HUES6 (cell line): ENCODE results near the gene ZIC3.

ENCODE experiments used
- H3K27ac ChIP-seq: 2 replicates; pipeline ENCODE4 v1.7.0; 2013; ENCODE audit warnings: low read depth, mild to moderate bottlenecking, low read length, inconsistent platforms
- H3K27me3 ChIP-seq: 2 replicates; pipeline ENCODE4 v1.6.1; 2013; ENCODE audit warnings: low read length; ENCODE audit not compliant: control insufficient read depth, insufficient read depth
- H3K36me3 ChIP-seq: 2 replicates; pipeline ENCODE4 v1.6.1; 2013; ENCODE audit warnings: low read length; ENCODE audit not compliant: control insufficient read depth, insufficient read depth
- H3K4me1 ChIP-seq: 2 replicates; pipeline ENCODE4 v1.6.1; 2013; ENCODE audit warnings: low read length; ENCODE audit not compliant: control insufficient read depth, insufficient read depth
- H3K4me3 ChIP-seq: 2 replicates; pipeline ENCODE4 v1.5.1; 2013; ENCODE audit warnings: low read depth, low read length
- H3K9ac ChIP-seq: one replicate; pipeline ENCODE4 v1.6.1; 2013; ENCODE audit warnings: mild to moderate bottlenecking, low read length
- H3K9me3 ChIP-seq: 2 replicates; pipeline ENCODE4 v1.6.1; 2013; ENCODE audit warnings: low read depth, low read length; ENCODE audit not compliant: control insufficient read depth, insufficient read depth

Gene ZIC3

GRCh38 chrX:137575596-137576255 lies 9.8 kb downstream of the ZIC3 start:
- H3K4me1 ChIP-seq, result peaks cover 52% of the 10 kb centered on the region
- H3K27ac ChIP-seq, result peak overlapping the region; percentile 92
- H3K4me3 ChIP-seq, result peak overlapping the region; percentile 95
- no peaks in the 10 kb centered on the region for H3K27me3 ChIP-seq
- H3K36me3 ChIP-seq, result peaks cover 25% of the 10 kb centered on the region
- peak overlapping the region; percentile 90 for H3K9ac ChIP-seq
- H3K9me3 ChIP-seq, result no peaks in the 10 kb centered on the region

GRCh38 chrX:137587151-137587550 lies 21.2 kb downstream of the ZIC3 start:
- Histone ChIP-seq H3K4me1 (peaks cover 55% of the 10 kb centered on the region), H3K9ac (no peak overlapping the region), H3K27ac (no peak overlapping the region), H3K36me3 (no peaks in the 10 kb centered on the region), H3K27me3 (no peaks in the 10 kb centered on the region), H3K4me3 (no peak overlapping the region), H3K9me3 (no peaks in the 10 kb centered on the region)

GRCh38 chrX:137600769-137601168 lies 34.8 kb downstream of the ZIC3 start:
- H3K4me1 ChIP-seq, result peaks cover 4% of the 10 kb centered on the region; the same call in 1 of the 2 replicates
- H3K27me3 ChIP-seq, result peaks cover 5% of the 10 kb centered on the region; the same call in 1 of the 2 replicates

More at GRCh38 chrX:137600769-137601168, 34.8 kb downstream of the ZIC3 start:
- H3K4me3 ChIP-seq, result no peak overlapping the region
- H3K9me3 ChIP-seq, result no peaks in the 10 kb centered on the region
- H3K36me3 ChIP-seq, result no peaks in the 10 kb centered on the region
- H3K27ac ChIP-seq, result no peak overlapping the region
- H3K9ac ChIP-seq, result no peak overlapping the region
